RPMI8226 (cell line): ENCODE measurements around the gene DAB2.
A peak's percentile ranks its signal among the peaks of the same experiment; 100 is the strongest.

Experiments
- DNase-seq: peaks from one replicate; pipeline ENCODE4 v3.0.0-alpha.2; 2015

The DAB2 gene

DNA sequence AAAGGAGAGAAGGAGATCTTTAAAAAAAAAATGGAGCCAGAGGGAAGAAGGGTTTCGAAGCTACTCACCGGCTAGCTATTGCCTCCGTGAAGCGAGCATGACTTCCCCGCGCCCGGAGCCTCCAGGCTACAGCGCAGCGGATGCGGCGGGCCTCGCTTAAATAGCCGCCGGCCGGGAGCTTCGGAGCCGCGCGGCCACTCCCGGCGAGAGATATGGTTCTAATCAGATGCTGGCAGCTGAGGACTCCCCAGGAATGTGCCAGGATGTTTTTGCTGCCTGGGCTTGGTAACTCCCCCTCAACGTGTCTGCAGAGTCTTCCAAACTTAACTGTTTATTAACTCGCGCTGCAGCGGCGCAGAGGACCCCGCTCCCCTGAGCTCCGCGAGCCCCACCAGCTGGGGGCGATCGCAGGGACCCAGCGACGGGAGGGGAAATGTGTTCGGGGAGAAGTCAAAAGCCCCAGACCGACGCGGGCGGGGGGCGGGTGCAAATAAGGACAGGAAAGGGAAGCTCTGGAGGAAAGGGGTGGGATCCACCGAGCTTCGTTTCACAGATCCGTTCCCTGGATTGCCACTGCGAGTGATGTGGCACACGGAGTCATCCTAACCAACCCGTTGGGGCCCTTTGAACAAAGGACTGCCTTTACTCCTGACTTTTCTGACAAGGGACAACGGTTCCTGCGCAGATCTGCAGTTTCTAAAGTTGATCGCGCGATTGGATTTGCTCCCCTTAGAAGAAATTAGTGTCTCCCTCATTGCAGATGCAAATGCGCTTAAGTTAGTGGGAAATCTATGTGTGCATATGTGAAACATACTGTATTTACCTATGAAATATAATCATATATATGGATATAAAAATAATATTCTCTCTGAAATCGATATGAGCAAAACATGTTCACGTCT lies at the start of gene DAB2:
Gene DAB2 (minus strand): TSS at position 245 of the 902 bp plus-strand sequence. CDS start 30,660 bp downstream, outside the sequence.
- DNase-seq: no peak

DNA sequence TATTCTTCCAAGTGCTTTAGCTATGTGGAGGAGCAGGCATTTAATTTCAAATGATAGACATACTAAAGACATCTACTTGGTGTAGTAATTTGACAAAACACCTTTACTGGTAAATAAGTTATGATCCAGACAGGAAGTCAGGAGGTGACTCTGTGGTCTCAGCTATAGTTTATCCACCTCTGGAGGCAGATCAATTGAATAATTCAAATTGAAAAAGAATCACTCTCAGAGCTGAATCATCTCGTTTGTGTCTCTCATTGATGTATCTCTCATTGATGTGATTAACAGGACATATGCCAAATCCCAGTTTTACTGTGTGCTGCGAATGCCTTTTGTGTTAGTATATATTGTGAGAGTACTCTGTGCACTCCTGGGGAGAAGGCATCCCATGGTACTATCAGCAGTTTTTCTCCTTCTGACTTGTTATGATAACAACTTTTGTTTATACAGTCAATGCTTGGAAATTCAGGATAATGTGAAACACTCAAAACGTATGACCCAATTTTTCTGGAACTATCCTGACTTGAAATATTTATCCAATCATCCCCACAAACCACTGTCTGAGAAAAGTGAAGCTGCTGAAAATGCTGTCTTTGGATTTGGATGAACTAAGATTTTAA lies 48.5 kb upstream of the DAB2 start:
- no peak for DNase-seq

DNA sequence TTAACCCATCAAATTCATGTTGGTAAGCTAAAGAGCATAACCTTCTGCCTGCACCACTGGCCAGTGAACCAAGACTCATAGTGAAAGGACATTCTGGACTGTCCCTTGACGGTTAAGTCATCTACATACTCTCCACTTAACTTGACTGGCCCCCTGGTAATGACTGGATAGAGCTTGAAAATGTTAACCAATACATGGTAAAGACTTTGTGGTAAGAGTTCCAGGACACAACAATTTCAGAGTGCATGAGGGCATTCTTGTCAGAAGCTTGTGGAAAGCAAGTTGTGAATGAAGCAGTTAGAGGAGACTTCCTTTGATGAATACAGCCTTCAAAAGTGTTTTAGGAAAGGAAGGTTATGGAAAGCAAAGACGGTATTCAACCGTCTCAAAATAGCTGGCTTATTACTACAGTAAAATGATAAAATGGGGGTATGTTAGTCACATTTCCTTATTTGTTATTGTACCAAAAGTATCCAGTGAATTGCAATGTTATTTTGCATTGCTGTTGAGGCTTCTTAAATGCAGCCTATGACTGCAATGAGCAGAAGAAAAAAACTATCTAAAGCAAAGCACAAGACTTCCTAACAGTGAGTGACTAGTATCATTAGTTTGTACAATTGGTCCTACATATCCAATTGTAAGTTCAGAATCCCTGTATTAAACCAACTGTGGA lies 47.2 kb upstream of the DAB2 start:
- DNase-seq: no peak

DNA sequence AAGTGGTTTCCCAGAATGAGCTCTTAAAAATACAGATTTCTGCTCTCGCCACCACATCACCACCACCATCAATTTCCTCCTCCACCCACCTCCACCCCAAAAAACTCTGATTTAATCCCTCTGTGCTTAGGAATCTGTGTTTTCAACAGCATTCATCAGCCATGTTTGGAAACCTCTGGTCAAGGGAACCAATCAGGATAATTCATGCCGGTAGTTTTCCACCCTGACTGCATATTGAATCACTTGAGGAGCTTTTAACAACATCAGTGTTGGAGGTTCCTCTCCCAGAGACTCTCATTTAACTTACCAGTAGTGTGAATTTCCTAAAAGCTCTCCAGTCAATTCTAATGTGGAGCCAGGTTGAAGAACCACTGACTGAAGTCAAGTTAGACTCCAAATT lies 46.0 kb upstream of the DAB2 start:
- no peak for DNase-seq

DNA sequence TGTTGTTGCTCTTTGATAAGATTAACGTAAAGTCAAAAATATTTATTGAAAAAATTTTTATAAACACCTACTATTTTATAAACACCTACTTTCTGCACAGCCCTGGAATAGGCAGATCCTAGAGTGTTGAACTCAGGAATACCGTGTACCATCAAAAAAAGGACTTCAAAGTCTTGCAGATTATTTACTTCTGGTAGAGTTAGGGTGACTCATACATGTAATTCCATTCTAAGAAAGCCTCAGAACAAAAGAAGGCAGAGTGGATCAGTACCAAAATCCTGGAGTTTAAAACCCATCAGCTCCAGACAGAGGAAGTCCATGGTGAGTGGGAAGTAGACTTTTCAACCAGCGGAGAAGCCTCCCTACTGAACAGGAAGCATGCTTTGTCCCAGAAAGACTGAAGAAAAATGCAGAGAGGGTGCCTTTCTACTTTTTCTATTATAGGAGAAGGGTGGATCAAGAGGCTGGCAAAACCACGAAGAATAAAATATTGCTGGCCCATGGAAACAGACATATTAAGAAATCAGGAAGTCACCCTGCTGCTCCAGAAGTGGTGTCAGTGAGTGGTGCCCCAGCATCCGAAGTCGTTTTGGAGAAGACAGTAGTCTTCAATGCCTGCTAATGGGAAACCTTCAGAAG lies 45.1 kb upstream of the DAB2 start:
- no peak for DNase-seq

DNA sequence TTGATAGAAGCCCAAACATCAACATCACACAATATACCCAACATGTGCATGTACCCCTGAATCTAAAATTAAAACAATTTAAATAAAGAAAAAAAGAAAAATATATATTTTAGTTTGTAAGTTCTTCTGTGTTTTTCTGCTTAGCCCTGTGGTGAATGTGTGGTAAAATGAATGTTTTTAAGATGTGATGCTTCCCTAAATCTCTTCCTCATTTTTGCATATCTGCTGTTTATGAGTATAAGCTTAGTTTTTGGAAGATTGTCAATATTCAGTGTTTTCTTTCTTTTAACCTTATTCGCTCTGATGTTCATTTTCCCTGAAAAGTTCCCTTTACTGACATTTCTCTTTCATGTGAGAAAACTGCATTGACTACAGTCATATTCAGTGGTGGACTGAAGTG lies 44.4 kb upstream of the DAB2 start:
- no peak for DNase-seq

DNA sequence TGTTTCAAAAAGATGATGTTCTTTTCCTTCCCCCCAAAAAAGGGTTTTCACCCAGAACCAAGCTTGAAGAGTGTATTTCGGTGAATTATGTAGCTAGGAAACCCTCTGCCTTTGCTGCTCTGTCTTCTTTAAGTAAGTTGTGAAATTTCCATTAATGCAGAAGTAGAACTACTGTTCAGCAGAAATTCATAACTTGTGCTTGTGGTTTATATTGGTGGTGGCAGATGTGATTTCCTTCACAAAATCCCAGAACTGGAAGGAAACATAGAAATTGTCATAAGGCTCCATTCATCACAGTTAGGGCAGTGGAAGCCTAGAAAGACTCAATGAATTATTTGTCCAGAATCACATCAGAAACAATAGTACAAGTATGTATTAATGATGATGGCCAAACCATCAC lies 42.1 kb upstream of the DAB2 start:
- DNase-seq: no peak

DNA sequence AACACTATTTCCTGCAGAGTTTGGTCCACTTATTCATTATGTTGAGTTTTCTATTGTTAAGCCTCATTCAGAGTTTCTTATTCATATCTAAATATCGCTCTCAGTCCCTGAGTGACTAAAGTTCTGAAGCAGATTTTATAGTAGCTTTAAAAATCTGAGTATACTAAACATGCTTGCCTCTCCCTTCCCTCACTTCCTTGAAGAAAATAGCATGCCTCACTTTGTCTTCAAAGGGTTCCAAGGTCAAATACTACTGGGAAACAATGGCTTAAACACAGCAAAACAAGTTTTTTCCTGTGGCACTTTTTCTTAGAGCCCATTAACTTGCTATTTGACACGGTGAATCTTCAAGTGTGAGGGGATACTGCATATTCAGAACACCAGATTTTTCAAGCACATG lies 41.1 kb upstream of the DAB2 start:
- no peak for DNase-seq

DNA sequence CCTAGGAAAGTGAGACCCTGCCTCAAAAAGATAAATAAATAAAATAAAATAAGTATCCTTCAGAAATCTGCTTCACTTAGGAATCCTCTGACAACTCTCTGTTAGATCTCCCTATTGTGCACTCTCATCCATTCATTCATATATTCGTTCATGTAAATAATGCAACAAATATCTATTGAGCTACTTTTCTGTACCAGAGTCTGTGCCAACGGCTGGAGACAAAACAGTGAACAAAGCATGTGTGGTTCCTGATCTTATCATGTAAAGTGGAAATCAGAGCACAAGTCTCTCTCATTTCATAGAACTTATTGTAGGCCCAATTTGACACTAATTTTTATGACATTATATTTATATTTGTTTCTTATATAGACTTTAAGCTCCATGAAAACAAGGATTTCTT lies 40.3 kb upstream of the DAB2 start:
- DNase-seq: no peak

DNA sequence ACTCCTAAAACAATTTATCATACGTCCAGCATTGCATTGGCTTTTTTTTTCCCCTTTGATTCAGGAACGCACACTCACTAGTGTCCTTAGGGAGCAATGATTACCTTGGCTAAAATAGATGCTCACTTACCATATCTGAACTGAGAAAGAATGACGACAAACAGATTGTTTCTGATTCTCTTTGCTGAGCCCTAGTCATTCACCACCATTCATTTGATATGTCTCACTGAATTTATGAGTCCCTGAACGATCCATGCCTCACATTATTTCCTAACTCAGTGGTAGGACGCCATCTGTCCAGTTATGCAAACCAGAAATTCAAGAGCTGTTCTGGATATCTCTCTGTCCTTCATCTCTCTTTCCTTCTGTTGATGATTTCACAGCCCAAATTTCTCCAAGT lies 39.3 kb upstream of the DAB2 start:
- DNase-seq: no peak

DNA sequence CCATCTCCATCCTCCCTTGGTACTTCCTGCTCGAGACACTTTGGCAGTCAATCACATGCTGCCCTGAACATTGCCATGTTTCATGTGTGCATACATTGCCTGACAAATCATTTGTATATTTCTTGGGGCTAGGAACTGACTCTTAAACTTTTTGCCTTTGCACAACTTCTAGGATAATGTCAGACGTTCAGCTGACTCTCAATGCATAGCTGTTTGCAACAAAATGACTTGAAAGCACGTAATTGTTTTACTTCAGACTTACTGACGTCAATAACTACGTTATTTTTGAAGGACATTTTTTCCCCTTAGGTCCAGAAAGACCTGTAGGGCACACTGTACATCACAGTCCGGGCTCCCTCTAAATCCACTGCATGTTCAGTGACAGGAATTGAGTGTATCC lies 37.4 kb upstream of the DAB2 start:
- DNase-seq: no peak

DNA sequence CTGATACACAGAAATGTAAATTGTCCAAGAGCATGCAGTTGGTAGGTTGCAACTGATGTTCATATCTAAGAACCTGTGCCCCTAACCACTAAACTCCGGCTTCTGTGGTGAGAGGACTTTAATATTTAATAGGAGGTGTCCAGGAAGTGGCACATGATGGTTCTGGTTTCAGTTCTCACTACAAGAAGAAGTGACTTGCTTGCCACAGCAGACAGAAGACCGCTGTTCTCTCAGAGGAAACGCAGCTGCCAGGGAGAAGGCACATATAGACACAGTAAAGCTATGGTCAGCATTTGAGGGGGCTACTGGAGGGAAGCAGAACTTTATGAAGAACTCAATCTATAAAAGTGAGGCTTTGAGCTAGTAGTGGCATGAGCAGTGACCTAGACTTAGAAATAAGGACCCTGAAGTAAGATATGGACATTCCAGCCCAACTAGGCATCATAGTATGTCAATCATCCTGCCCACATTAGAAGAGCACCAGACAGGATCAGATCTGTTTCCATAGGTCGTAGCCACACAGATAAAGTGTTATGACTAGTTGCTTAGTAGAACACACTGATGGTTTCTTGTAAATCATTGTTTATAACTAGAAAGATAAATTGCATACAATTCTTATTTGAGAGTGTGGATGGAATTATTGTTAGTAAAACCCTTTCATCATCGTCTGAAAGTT lies 36.4 kb upstream of the DAB2 start:
- DNase-seq: peak; percentile 60

DNA sequence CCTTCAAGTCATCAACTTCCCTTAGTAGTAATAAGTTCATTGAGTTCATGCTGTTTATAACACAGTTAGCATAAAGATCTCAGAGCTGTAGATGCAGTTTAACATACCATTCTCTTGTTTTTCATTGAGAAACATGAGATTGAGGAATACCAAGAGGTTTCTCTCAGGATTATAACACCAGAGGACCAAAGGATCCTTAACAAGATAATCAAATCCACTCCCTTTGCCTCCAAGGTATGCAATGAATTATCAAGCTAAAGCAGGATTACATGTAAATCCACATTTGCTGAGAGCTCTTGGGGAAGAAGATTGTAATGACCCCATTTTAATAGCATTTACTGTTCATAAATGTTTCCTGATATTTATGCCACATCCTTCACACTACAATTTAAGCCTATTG lies 35.1 kb upstream of the DAB2 start:
- DNase-seq: no peak

DNA sequence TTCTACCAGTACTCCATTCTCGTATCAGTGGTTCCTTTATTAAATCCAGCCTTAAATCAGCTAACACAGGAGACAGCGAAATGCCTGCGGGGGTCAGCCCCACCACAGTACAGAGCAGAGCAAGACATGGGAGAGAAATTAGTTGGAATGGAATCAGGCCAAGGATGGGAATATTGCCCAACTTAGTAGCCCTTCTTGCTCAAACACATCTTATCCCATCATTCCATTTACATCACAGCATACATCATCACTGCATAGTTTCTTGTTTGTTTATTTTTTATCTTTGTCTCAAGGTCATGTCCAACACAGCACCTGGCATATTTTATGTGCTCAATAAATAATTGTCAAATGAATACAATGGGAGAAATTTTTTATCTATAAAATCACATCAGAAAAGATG lies 34.3 kb upstream of the DAB2 start:
- no peak for DNase-seq

DNA sequence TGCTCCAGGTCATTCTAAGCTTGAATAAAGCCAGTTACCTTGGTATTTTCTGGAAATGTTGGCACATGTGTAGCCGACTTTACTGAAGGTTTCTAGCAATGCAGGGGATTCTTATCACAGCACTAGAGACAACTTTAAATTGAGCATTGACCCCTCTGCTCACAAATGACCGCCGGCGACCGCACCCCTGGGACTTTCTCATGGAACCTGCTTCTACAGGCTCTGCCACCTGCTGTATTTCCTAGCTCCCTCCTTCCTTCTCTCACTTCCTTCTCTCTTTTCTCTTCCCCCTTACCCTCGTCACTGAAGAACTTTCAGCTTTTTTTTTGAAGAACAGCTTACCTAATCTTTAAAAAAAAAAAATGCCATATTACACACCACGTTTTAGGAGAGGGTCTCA lies 30.9 kb upstream of the DAB2 start:
- DNase-seq: no peak

DNA sequence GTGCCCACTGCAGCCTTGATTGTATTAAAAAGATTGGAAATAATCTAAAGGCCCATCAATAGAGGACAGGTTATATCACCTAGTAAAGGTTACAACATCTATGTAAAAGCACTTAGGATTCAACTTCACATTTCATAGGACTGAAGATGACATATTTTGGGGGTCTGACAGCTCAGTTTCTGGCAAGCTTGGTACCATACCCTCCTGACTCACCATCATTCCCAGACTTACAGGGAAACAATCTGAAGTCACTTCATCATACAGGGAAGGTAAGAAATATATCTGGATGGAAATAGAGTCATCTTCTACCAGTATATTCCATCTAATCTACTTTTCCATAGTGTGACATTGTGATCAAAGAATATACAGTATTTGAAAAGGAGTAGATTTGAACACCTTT lies 28.8 kb upstream of the DAB2 start:
- no peak for DNase-seq

DNA sequence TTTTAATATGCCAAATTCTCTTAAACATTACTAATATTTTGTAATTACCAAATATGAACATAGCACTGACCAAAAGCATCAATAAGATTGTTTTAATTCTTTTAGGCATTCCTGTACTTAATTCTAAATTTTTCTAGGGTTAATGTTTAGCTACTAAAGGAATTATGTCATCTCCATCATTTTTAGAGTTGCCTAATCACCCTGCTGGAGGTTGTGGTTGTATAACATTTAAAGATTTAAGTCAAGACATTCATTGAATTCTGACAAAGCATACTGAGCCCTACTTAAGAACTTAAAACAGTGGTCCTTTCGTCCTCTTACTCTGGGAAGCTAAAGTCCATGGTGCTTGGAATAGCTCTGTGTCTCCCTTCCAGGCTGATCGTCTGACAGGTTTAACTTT lies 28.1 kb upstream of the DAB2 start:
- no peak for DNase-seq

DNA sequence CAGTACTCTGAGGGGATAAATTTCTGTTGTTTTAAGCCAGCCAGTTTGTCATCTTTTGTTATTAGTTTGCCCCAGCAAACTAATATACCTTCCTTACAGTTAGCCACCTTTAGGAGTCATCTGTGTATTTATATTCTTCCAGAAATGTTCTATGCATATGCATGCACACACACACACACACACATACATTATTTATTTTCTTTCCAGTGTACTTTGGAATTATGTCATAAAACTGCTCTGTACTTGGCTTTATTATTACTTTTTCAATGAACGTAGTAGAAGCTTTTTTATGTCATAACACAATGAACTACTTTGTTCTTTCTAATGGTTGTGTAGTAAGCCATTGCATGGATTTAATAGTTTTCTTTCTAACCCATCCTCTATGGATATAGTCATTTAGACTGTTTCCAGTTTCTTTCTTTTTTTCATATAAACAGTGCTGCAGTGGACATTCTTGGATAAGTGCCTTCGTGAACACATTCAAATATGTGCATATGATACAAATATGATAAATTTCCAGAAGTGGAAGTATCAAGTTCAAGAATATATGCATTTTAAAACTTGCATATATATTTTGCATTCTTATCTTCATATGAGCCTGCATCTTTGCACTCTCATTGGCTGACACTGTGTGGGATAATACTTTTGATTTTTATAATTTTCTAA lies 26.6 kb upstream of the DAB2 start:
- DNase-seq: no peak

DNA sequence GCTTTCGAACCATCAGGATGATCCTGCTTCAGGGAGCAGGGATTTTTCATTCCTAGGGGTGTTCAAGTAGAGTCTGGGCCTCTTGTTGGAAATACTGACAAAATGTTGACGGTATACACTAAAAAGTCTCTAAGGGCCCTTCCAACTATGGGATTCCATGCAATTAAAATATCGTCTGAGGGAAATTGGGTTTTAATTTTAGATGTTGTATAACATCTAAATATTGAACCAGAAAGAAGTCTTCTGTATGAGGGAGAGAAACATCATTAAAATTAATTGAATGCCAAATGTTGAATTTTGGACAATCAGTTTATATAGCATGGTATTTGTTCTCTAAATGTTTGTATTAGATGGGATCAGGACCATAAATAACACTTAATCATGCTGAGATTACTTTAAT lies 25.7 kb upstream of the DAB2 start:
- DNase-seq: no peak

DNA sequence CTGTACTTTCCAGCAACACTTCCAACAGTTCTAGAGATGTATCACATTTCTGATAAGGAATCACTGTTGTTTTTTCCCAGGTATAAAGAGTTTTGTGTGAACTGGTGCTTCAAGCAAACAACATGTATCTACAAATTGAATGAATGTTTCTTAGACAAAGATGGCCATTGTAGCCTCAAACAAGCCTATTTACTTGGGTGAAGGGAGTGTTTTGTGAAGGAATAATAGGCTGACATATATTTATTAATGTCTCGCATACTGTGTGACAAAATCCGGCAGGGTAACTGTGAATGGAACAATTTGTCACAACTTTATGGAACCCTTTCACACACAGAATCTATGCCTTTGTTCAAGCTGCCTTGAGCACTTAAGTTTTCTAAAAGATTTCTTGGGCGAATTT lies 24.8 kb upstream of the DAB2 start:
- DNase-seq: no peak

DNA sequence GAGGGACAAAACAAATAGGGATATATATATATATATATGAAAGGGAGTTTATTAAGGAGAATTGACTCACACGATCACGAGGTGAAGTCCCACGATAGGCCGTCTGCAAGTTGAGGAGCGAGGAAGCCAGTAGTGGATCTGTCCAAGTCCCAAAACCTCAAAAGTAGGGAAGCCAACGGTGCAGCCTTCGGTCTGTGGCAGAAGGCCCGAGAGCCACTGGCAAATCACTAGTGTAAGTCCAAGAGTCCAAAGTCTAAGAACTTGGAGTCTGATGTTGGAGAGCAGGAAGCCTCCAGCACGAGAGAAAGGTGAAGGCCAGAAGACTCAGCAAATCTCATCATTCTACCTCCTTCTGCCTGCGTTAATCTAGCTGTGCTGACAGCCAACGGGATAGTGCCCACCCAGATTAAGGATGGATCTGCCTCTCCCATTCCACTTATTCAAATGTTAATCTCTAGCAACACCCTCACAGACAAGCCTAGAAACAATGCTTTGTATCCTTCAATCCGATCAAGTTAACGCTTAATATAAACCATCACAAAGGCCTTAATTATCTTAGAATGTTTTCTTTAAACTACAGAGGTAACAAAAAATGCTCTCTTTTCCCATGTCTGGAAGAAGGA lies 23.8 kb upstream of the DAB2 start:
- no peak for DNase-seq

DNA sequence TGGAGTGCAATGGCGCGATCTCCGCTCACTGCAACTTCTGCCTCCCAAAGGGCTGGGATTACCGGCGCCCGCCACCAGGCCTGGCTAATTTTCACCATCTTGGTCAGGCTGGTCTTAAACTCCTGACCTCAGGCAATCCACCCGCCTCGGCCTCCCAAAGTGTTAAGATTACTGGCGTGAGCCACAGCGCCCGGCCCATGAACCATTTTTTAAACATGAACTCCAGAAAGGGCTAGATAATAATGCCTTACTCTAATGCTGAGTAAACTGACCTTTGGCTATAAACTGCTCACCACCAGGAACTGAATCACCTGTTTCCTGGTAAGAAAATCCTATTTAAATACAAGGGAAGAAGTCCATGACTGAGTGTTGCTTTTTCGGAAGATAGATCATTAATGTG lies 23.2 kb upstream of the DAB2 start:
- no peak for DNase-seq
